Osteocyte (in vitro differentiated cells): ENCODE data around the gene CCDC92B. TPM values are rescaled to one million over a fixed set of nuclear protein-coding genes. Genes with fewer than 3 reads are reported as not detected.

ENCODE experiments used
- DNase-seq: peaks from one replicate; pipeline ENCODE4 v3.0.0; 2021; ENCODE audit warnings: mixed read lengths; ENCODE audit not compliant: unreplicated experiment; ENCODE audit errors: extremely low spot score
- H3K27ac Mint-ChIP-seq: one replicate; pipeline ENCODE4 v1.8.0; 2021; ENCODE audit warnings: mild to moderate bottlenecking, mixed read lengths; ENCODE audit not compliant: unreplicated experiment
- H3K27me3 Mint-ChIP-seq: one replicate; pipeline ENCODE4 v1.8.0; 2021; ENCODE audit warnings: mixed read lengths; ENCODE audit not compliant: unreplicated experiment
- H3K36me3 Mint-ChIP-seq: one replicate; pipeline ENCODE4 v1.8.0; 2021; ENCODE audit warnings: mixed read lengths; ENCODE audit not compliant: unreplicated experiment
- H3K4me1 Mint-ChIP-seq: one replicate; pipeline ENCODE4 v1.8.0; 2021; ENCODE audit warnings: mixed read lengths; ENCODE audit not compliant: unreplicated experiment
- H3K4me3 Mint-ChIP-seq: one replicate; pipeline ENCODE4 v1.8.0; 2021; ENCODE audit warnings: mild to moderate bottlenecking, moderate library complexity, mixed read lengths; ENCODE audit not compliant: unreplicated experiment
- H3K9me3 Mint-ChIP-seq: one replicate; pipeline ENCODE4 v1.8.0; 2021; ENCODE audit warnings: mixed read lengths; ENCODE audit not compliant: unreplicated experiment
- CTCF ChIP-seq: fragments of 200-600 bp; sonication (generic); IDR thresholded peaks from 2 replicates; pipeline ENCODE4 v1.5.0; 2021; ENCODE audit warnings: antibody characterized with exemption, mild to moderate bottlenecking, moderate library complexity
- total RNA-seq: library from RNA; stranded (reverse); gene quantifications from 2 replicates; pipeline ENCODE4 v1.2.1, GENCODE V29; 2021

Gene CCDC92B
- total RNA-seq, 1 donor from 2014 or later: not detected

DNA sequence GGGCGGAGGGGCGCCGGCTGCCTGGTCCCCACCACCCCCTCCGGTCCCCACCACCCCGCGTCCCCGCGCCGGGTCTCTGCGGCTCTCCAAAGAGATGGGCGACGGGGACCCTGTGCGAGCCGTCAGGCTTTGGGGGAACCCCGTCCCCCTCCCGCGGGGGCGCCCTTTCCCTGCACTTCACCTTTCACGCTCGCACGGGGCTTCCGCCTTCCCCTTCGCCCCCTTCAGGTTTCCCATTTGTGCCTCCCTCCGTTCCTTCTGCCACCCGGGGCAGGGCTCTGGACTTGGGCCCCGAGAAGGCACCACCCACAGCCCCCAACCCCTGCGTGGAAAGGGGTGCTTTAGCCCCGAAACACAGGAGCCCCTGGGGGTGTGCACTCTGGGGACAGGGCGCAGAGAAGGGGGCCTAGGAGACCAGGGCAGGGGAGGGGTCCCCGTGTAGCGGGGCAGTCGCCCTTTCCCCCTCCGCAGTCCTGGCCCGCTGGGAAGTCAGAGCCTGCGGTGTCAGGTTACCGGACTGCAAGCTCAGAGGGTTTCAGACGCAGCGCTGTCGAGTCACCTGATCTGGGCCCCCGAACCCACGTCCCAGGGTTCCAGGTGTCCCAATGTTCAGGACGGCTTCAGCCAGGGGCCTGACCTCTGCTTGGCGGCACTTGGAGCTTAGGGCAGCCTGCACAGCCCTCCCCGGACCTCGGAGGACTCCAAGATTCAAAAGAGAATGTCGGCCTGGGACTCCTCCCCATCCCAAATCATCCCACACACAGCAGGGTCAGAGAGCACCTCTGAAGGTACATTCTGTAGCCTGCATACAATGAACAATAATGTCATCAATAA, 6.7 kb upstream of the CCDC92B start:
- H3K4me3 Mint-ChIP-seq: peak overlapping the region; percentile 54
- no peak overlapping the region for H3K27ac Mint-ChIP-seq
- no peaks in the 10 kb centered on the region for H3K36me3 Mint-ChIP-seq
- no peak for TF ChIP-seq CTCF
- peaks cover 4% of the 10 kb centered on the region for H3K4me1 Mint-ChIP-seq
- no peaks in the 10 kb centered on the region for H3K9me3 Mint-ChIP-seq
- H3K27me3 Mint-ChIP-seq: peaks cover 50% of the 10 kb centered on the region
- no peak for DNase-seq

DNA sequence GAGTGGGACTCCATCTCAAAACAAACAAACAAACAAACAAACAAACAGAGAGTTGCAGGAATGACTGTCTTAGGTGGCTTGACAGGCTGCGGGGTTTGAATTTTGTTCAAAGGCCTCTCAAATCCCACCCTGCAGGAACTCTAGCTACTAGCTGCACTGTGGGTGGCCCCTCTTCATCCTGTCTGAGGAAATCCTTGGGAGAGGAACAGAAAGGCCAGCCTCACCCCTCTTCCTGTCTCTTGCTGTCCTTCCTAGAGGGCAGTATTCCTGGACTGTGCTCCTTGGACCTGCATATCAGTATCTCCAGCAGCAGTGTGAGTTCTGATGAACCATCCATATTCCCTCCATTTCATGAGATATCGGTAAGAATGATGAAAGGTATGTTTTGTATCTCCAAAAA, 2.0 kb upstream of the CCDC92B start:
- H3K4me3 Mint-ChIP-seq: no peak overlapping the region
- H3K4me1 Mint-ChIP-seq: peaks cover 4% of the 10 kb centered on the region
- no peaks in the 10 kb centered on the region for H3K36me3 Mint-ChIP-seq
- no peaks in the 10 kb centered on the region for H3K9me3 Mint-ChIP-seq
- TF ChIP-seq CTCF: no peak
- no peak overlapping the region for H3K27ac Mint-ChIP-seq
- H3K27me3 Mint-ChIP-seq: peaks cover 43% of the 10 kb centered on the region
- no peak for DNase-seq

- Mint-ChIP-seq H3K4me3 (no peak overlapping the region), H3K36me3 (no peaks in the 10 kb centered on the region), H3K4me1 (no peaks in the 10 kb centered on the region), H3K27me3 (peaks cover 48% of the 10 kb centered on the region), H3K27ac (no peak overlapping the region), H3K9me3 (no peaks in the 10 kb centered on the region)
- DNase-seq: no peak
- no peak for TF ChIP-seq CTCF
Measured at GRCh38 chr17:2750721-2751120, 1.3 kb upstream of the CCDC92B start.

DNA sequence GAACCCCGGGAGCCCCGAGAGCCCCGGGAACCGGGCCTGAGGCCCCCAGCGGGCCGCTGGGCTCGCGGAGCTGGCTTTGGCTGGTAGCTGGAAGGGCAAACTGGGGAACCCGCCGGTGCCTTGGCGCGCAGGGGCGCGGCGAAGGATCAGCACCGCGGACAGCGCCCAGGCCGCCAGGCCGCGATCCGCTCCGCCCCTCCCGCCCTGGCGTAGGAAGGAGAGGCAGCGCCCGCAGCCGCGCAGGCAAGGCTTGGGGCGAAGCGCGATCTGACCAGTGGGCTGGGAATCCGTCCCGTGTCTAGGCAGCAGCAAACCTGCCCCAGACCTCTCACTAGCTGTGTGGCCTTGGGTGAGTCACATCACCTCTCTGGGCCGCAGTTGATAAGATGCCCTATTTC, 331 bp upstream of the CCDC92B start:
- DNase-seq: peak; percentile 94
- Mint-ChIP-seq H3K27me3 (peaks cover 51% of the 10 kb centered on the region), H3K36me3 (no peaks in the 10 kb centered on the region), H3K27ac (no peak overlapping the region), H3K4me3 (no peak overlapping the region), H3K9me3 (no peaks in the 10 kb centered on the region), H3K4me1 (no peaks in the 10 kb centered on the region)
- no peak for TF ChIP-seq CTCF

DNA sequence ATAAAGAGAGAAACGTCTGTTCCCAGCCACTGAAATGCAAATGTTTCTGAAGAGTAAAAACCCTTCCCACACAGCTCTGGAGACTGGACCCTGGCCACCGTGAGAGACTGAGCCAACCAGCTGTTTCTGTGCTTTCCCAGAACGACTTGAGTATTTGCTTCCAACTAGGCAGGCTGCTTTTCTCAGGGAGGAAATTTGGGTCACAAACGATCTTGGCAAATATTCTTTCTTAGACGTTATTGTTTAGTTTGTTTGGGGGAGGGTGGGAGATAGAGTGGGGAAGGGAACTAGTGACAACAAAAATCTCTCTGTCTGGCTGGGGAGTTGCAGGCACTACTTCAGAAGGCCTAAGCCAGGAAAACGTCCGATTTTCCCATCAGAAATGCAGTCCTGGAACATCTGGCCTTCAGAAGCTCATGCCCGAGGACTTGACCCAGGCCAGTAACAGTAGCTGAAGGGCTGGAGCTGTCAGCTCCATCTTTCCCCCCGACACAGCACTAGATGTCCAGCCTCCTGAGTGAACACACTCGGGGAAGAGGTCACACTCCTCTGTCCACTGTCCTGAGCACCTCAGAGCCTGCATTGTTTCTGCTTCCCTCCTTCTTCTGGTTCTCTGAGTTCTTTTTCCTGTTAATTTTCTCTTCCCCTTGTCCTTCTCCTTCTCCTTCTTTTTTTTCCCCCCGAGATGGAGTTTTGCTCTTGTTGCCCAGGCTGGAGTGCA, 4.0 kb downstream of the CCDC92B start:
- TF ChIP-seq CTCF: no peak
- no peaks in the 10 kb centered on the region for H3K4me1 Mint-ChIP-seq
- peaks cover 53% of the 10 kb centered on the region for H3K27me3 Mint-ChIP-seq
- H3K4me3 Mint-ChIP-seq: no peak overlapping the region
- no peak for DNase-seq
- H3K36me3 Mint-ChIP-seq: no peaks in the 10 kb centered on the region
- no peak overlapping the region for H3K27ac Mint-ChIP-seq
- H3K9me3 Mint-ChIP-seq: no peaks in the 10 kb centered on the region
